H1 (cell line): ENCODE results near the gene LYL1. TPM values are rescaled to one million over a fixed set of nuclear protein-coding genes. Genes with fewer than 3 reads are reported as not detected.

Source experiments
- CTCF ChIA-PET: fragments of 300-600 bp; sonication (Branson Sonifier 250); formaldehyde crosslinking; loops from one replicate; lab custom pipeline; 2021; ENCODE audit not compliant: partially characterized antibody; lab: Charles Lee
- POLR2A ChIA-PET: fragments of 300-600 bp; sonication (Branson Sonifier 250); formaldehyde crosslinking; loops from one replicate; lab custom pipeline; 2021; ENCODE audit warnings: inconsistent platforms; ENCODE audit not compliant: partially characterized antibody; lab: Charles Lee
- DNase-seq, 2 experiments: peaks; one replicate each; pipeline versions ENCODE4 v3.0.0 to v3.0.0-alpha.2; 2010 to 2022; ENCODE audit warnings: low spot score in 2 of 2, low read depth in 1 of 2, mixed read lengths in 1 of 2
- FAIRE-seq: peaks from 2 replicates; lab custom pipeline; 2011; peaks lifted over from hg19 to GRCh38; lab: Jason Lieb, UNC
- H2AFZ ChIP-seq: 2 replicates; pipeline ENCODE4 v1.8.1; 2012; ENCODE audit warnings: low read length, inconsistent platforms
- H2AK5ac ChIP-seq: 2 replicates; pipeline ENCODE4 v1.6.1; 2013; ENCODE audit warnings: low read depth, low read length
- H2BK120ac ChIP-seq: replicated peaks from 2 replicates; pipeline ENCODE3; 2013; ENCODE audit warnings: low read depth, low read length, inconsistent platforms
- H2BK12ac ChIP-seq: 2 replicates; pipeline ENCODE4 v1.6.1; 2013; ENCODE audit warnings: low read depth, low read length
- H2BK15ac ChIP-seq: 2 replicates; pipeline ENCODE4 v1.6.1; 2013; ENCODE audit warnings: low read length
- H2BK20ac ChIP-seq: 2 replicates; pipeline ENCODE4 v1.6.1; 2013; ENCODE audit warnings: low read length
- H2BK5ac ChIP-seq: 2 replicates; pipeline ENCODE4 v1.6.1; 2013; ENCODE audit warnings: low read depth, low read length
- H3K14ac ChIP-seq: 2 replicates; pipeline ENCODE4 v1.6.1; 2013; ENCODE audit warnings: inconsistent platforms; ENCODE audit not compliant: insufficient read length
- H3K18ac ChIP-seq: 2 replicates; pipeline ENCODE4 v1.6.1; 2013; ENCODE audit warnings: low read length; ENCODE audit errors: extremely low read depth
- H3K23ac ChIP-seq: 2 replicates; pipeline ENCODE4 v1.6.1; 2013; ENCODE audit warnings: inconsistent platforms; ENCODE audit not compliant: insufficient read length
- H3K23me2 ChIP-seq: 2 replicates; pipeline ENCODE4 v1.6.1; 2013; ENCODE audit warnings: low read depth, low read length
- H3K27ac ChIP-seq: 2 replicates; pipeline ENCODE4 v1.6.1; 2011; ENCODE audit warnings: low read depth, low read length, inconsistent platforms
- H3K27me3 ChIP-seq, 4 experiments: replicated peaks in 1 of 4; 1 replicate in 1 of 4; 2 replicates in 3 of 4; pipeline versions ENCODE4 v1.6.1 to v1.8.1; 2011 to 2013; ENCODE audit warnings: low read length in 3 of 4, mild to moderate bottlenecking in 3 of 4, inconsistent platforms in 2 of 4, mixed read lengths in 2 of 4, moderate library complexity in 1 of 4; ENCODE audit not compliant: control insufficient read depth in 3 of 4, insufficient read depth in 3 of 4; ENCODE audit errors: extremely low read depth in 1 of 4
- H3K36me3 ChIP-seq, 4 experiments: 2 replicates each; pipeline versions ENCODE4 v1.6.1 to v1.8.1; 2011 to 2013; ENCODE audit warnings: mild to moderate bottlenecking in 4 of 4, low read length in 3 of 4, moderate library complexity in 2 of 4, control low read depth in 1 of 4, inconsistent platforms in 1 of 4; ENCODE audit not compliant: insufficient read depth in 4 of 4, control insufficient read depth in 2 of 4
- H3K4ac ChIP-seq: replicated peaks from 2 replicates; pipeline ENCODE3; 2013; ENCODE audit warnings: low read length, low read depth, mixed read lengths, inconsistent platforms; ENCODE audit not compliant: insufficient read length
- H3K4me1 ChIP-seq, 4 experiments: replicated peaks in 1 of 4; 1 replicate in 1 of 4; 2 replicates in 3 of 4; pipeline versions ENCODE4 v1.6.1 to v1.8.1; 2011 to 2013; ENCODE audit warnings: low read length in 3 of 4, inconsistent platforms in 2 of 4, mixed read lengths in 1 of 4; ENCODE audit not compliant: insufficient read depth in 4 of 4, control insufficient read depth in 3 of 4
- H3K4me2 ChIP-seq, 2 experiments: 2 replicates each; pipeline versions ENCODE4 v1.6.1 to v1.8.1; 2011 to 2013; ENCODE audit warnings: low read depth in 2 of 2, low read length in 2 of 2, control low read depth in 1 of 2, inconsistent platforms in 1 of 2, mild to moderate bottlenecking in 1 of 2; ENCODE audit not compliant: insufficient read depth in 1 of 2
- H3K4me3 ChIP-seq, 4 experiments: fragments of 200-600, 300-600 bp in 1 of 4; sonication (generic), shearing (Covaris generic), sonication (Bioruptor Twin) in 1 of 4; 2 replicates each; pipeline versions ENCODE4 v1.5.1 to v1.8.1; 2011 to 2016; ENCODE audit warnings: low read length in 4 of 4, low read depth in 3 of 4, control low read depth in 2 of 4, inconsistent platforms in 2 of 4, mild to moderate bottlenecking in 2 of 4, mixed read lengths in 1 of 4, moderate library complexity in 1 of 4; ENCODE audit not compliant: insufficient read depth in 2 of 4; ENCODE audit errors: extremely low read depth in 1 of 4
- H3K56ac ChIP-seq: replicated peaks from 2 replicates; pipeline ENCODE3; 2013; ENCODE audit warnings: low read depth, mild to moderate bottlenecking, mixed read lengths, low read length, inconsistent platforms; ENCODE audit not compliant: insufficient read length
- H3K79me1 ChIP-seq: 2 replicates; pipeline ENCODE4 v1.6.1; 2013; ENCODE audit warnings: low read depth, low read length, control low read depth
- H3K79me2 ChIP-seq, 2 experiments: 2 replicates each; pipeline versions ENCODE4 v1.6.1 to v1.8.1; 2012 to 2013; ENCODE audit warnings: low read length in 2 of 2, mild to moderate bottlenecking in 2 of 2, inconsistent platforms in 1 of 2; ENCODE audit not compliant: insufficient read depth in 2 of 2, control insufficient read depth in 1 of 2
- H3K9ac ChIP-seq, 4 experiments: replicated peaks in 1 of 4; 1 replicate in 1 of 4; 2 replicates in 3 of 4; pipeline versions ENCODE4 v1.6.1 to v1.8.1; 2011 to 2013; ENCODE audit warnings: low read depth in 3 of 4, low read length in 3 of 4, control low read depth in 2 of 4, mild to moderate bottlenecking in 2 of 4, moderate library complexity in 2 of 4, inconsistent platforms in 1 of 4; ENCODE audit errors: extremely low read depth in 1 of 4
- H3K9me3 ChIP-seq, 2 experiments: 2 replicates each; pipeline versions ENCODE4 v1.6.1 to v1.8.1; 2012 to 2013; ENCODE audit warnings: mild to moderate bottlenecking in 2 of 2, moderate library complexity in 2 of 2, control low read depth in 1 of 2, inconsistent platforms in 1 of 2, low read depth in 1 of 2, low read length in 1 of 2, mixed read lengths in 1 of 2; ENCODE audit not compliant: insufficient read depth in 2 of 2
- H4K20me1 ChIP-seq, 2 experiments: replicated peaks in 1 of 2; 2 replicates each; pipeline versions ENCODE3 to v1.8.1; 2011 to 2013; ENCODE audit warnings: inconsistent platforms in 2 of 2, low read length in 2 of 2, mild to moderate bottlenecking in 1 of 2; ENCODE audit not compliant: insufficient read depth in 2 of 2, control insufficient read depth in 1 of 2
- H4K5ac ChIP-seq: 2 replicates; pipeline ENCODE4 v1.6.1; 2013; ENCODE audit warnings: low read length, low read depth, mixed read lengths, inconsistent platforms; ENCODE audit not compliant: insufficient read length
- H4K8ac ChIP-seq: 2 replicates; pipeline ENCODE4 v1.8.0; 2013; ENCODE audit warnings: mild to moderate bottlenecking, moderate library complexity, low read length, inconsistent platforms; ENCODE audit not compliant: insufficient read depth; ENCODE audit errors: extremely low read depth
- H4K91ac ChIP-seq: replicated peaks from 2 replicates; pipeline ENCODE3; 2013; ENCODE audit warnings: low read length, mixed read lengths, inconsistent platforms; ENCODE audit not compliant: insufficient read length
- BRCA1 ChIP-seq: IDR thresholded peaks from 2 replicates; pipeline ENCODE4 v1.6.1; 2012; ENCODE audit warnings: low read depth, low read length, improper control_type of control experiment
- CTCF ChIP-seq, 3 experiments: IDR thresholded peaks; 1 replicate in 2 of 3; 2 replicates in 1 of 3; pipeline versions ENCODE4 v1.5.1 to v1.6.1; 2011; ENCODE audit warnings: low read length in 3 of 3, mild to moderate bottlenecking in 3 of 3, inconsistent platforms in 2 of 3, low read depth in 1 of 3, moderate library complexity in 1 of 3; ENCODE audit not compliant: insufficient read depth in 1 of 3; ENCODE audit errors: control extremely low read depth in 1 of 3
- GTF2F1 ChIP-seq: IDR thresholded peaks from 2 replicates; pipeline ENCODE4 v1.6.1; 2012; ENCODE audit warnings: low read depth, low read length, improper control_type of control experiment, borderline replicate concordance
- NRF1 ChIP-seq: IDR thresholded peaks from 2 replicates; pipeline ENCODE4 v1.6.1; 2011; ENCODE audit warnings: mild to moderate bottlenecking, low read depth, low read length, improper control_type of control experiment
- RFX5 ChIP-seq: IDR thresholded peaks from 2 replicates; pipeline ENCODE4 v1.6.1; 2011; ENCODE audit warnings: low read depth, low read length, improper control_type of control experiment, borderline replicate concordance
- SIN3A ChIP-seq, 2 experiments: IDR thresholded peaks in 1 of 2; conservative IDR thresholded peaks in 1 of 2; 2 replicates each; pipeline ENCODE4 v1.6.1; 2011 to 2012; ENCODE audit warnings: low read length in 2 of 2, improper control_type of control experiment in 1 of 2, low read depth in 1 of 2, mild to moderate bottlenecking in 1 of 2
- SIRT6 ChIP-seq: IDR thresholded peaks from one replicate; pipeline ENCODE4 v1.7.1; 2012; ENCODE audit warnings: low read length, inconsistent platforms
- TAF1 ChIP-seq: IDR thresholded peaks from 2 replicates; pipeline ENCODE4 v1.6.1; 2011; ENCODE audit warnings: mild to moderate bottlenecking, low read depth, low read length
- TAF7 ChIP-seq: optimal IDR thresholded peaks from 2 replicates; pipeline ENCODE3; 2011; ENCODE audit warnings: low read depth, mild to moderate bottlenecking, inconsistent platforms, low read length, moderate library complexity, borderline replicate concordance
- TCF12 ChIP-seq: IDR thresholded peaks from 2 replicates; pipeline ENCODE4 v1.6.1; 2011; ENCODE audit warnings: low read depth, mild to moderate bottlenecking, low read length
- TEAD4 ChIP-seq: IDR thresholded peaks from 2 replicates; pipeline ENCODE4 v1.6.1; 2012; ENCODE audit warnings: low read depth, low read length, inconsistent platforms, mixed read lengths
- WGBS, 2 experiments: shearing (Covaris generic) in 1 of 2; methylation state at CpG; one replicate each; pipeline versions ENCODE4 v1.1.6 to v1.1.7; 2013 to 2015; ENCODE audit warnings: low lambda C conversion rate in 2 of 2, mixed read lengths in 2 of 2, inconsistent platforms in 1 of 2, low coverage in 1 of 2, missing lambda C conversion rate in 1 of 2; ENCODE audit not compliant: insufficient replicate concordance in 2 of 2, insufficient coverage in 1 of 2, insufficient read length in 1 of 2; ENCODE audit errors: extremely low coverage in 1 of 2, missing lambda C conversion rate in 1 of 2; 5-methylcytosine and 5-hydroxymethylcytosine counted together
- polyA plus RNA-seq, 7 experiments: library from polyadenylated mRNA; depleted of rRNA in 3 of 7; stranded (reverse) in 5 of 7; unstranded in 2 of 7; fragments of >200 nt in 5 of 7; fragments of 200-250 nt in 2 of 7; gene quantifications; 1 replicate in 5 of 7; 2 replicates in 1 of 7; 4 replicates in 1 of 7; pipeline versions ENCODE4 v1.2.1 to v1.2.3, GENCODE V29; 2011 to 2013; ENCODE audit warnings: missing spikeins in 2 of 7, mixed read lengths in 2 of 7
- total RNA-seq: library from RNA; stranded (reverse); fragmentation: NEBNext Ultra II Directional; extraction: Animal tissue kit (Norgen Biotek cat#: 25700); gene quantifications from 2 replicates; pipeline ENCODE4 v1.2.1, GENCODE V29; 2021

Gene LYL1
- total and polyA plus RNA-seq, 2 of the 8 experiments (the other 6 are each of a cell fraction or from before 2014, with no cell fraction given) = 0.58 to 0.76 TPM

GRCh38 chr19:13115936-13116281 lies 13.3 kb upstream of the LYL1 start:
- FAIRE-seq (no peak), DNase-seq (no peak)
- H3K23me2 ChIP-seq = peaks cover 8% of the 10 kb centered on the region; the same call in 1 of the 2 replicates
- peaks cover 18 to 21% of the 10 kb centered on the region in 2 experiments for H4K20me1 ChIP-seq
- no peaks in the 10 kb centered on the region for H3K27me3 ChIP-seq
- 4% methylated on average over 18 of the region's 18 CpGs; no CpG with 5 or more reads in 1 of the 2 experiments for WGBS, 2 experiments
- no peak overlapping the region for H3K14ac ChIP-seq
- H3K4me1 ChIP-seq = peaks cover 14 to 23% (median 19%) of the 10 kb centered on the region in 4 experiments
- H3K9me3 ChIP-seq = no peaks in the 10 kb centered on the region
- peaks cover 26 to 41% of the 10 kb centered on the region in 2 experiments for H3K79me2 ChIP-seq
- 0 out of 2 replicates have a peak overlapping the region, but pooled peaks have one; percentile 85 for H2BK5ac ChIP-seq
- peak overlapping the region; percentile 29 for H4K5ac ChIP-seq
- H4K91ac ChIP-seq = no peak overlapping the region
- H3K4me3 ChIP-seq = peak overlapping the region; percentile 80 to 96 (median 90)
- H3K18ac ChIP-seq = no peak overlapping the region
- no peak overlapping the region for H2AFZ ChIP-seq
- H2BK20ac ChIP-seq = no peak overlapping the region
- H3K27ac ChIP-seq = peak overlapping the region; percentile 88
- H2AK5ac ChIP-seq = no peak overlapping the region
- ChIA-PET POLR2A (interaction anchor here (0.8 to 19.5 kb wide), 9 partner anchors 11 to 225 kb away, joined by 4 to 228 read pairs (median 49); partner anchors contain the start of genes GCDH, IER2, LYL1 and STX10), CTCF (interaction anchor here (0.9 to 1.1 kb wide), 5 partner anchors 10 to 34 kb away, joined by 3 to 4 read pairs (median 3); partner anchors contain the start of genes IER2 and STX10)
- no peak overlapping the region for H2BK15ac ChIP-seq
- no peak overlapping the region for H3K23ac ChIP-seq
- peaks cover 19% of the 10 kb centered on the region for H3K79me1 ChIP-seq
- peak overlapping the region; percentile 98; the same call in 1 of the 2 replicates for H4K8ac ChIP-seq
- H3K56ac ChIP-seq = peak overlapping the region; percentile 21
- H3K36me3 ChIP-seq = peaks cover 3 to 13% (median 7%) of the 10 kb centered on the region in 4 experiments; a peak in 5 of 8 replicates
- H2BK12ac ChIP-seq = no peak overlapping the region
- no peak overlapping the region for H3K4ac ChIP-seq
- H2BK120ac ChIP-seq = no peak overlapping the region
- peak overlapping the region; percentile 92 to 98 (median 94) for H3K9ac ChIP-seq
- H3K4me2 ChIP-seq = peak overlapping the region; percentile 68 to 86
- TF ChIP-seq NRF1 = no peak
- no peak for TF ChIP-seq TAF7
- TF ChIP-seq SIN3A (conservative IDR thresholded peaks at IDR 0.05 in 1 of 2, IDR thresholded peaks at IDR 0.05 in 1 of 2; ENCODE audit: low read depth in 1 of 2, low read length in 2 of 2) = no peak
- TF ChIP-seq CTCF (IDR thresholded peaks at IDR 0.05; ENCODE audit: control extremely low read depth in 1 of 3, insufficient read depth in 1 of 3, low read depth in 1 of 3, low read length in 3 of 3) = no peak
- TF ChIP-seq TCF12 = no peak
- no peak for TF ChIP-seq TAF1
- TF ChIP-seq TEAD4 = no peak
- TF ChIP-seq SIRT6 = no peak
- no peak for TF ChIP-seq BRCA1
- TF ChIP-seq RFX5 = no peak
- no peak for TF ChIP-seq GTF2F1
